Natural killer cell (primary cell): ENCODE data around the gene DNMT3L. TPM values are rescaled to one million over a fixed set of nuclear protein-coding genes. Genes with fewer than 3 reads are reported as not detected.

Source experiments
- ATAC-seq, 3 donors: fragments of 150-1000 bp in 2 of 3; fragments of 200-7000 bp in 1 of 3; cut with Tn5 transposase; 1 replicate in 1 of 3; 2 replicates in 2 of 3; pipeline ENCODE4 v1.10.0; 2021; ENCODE audit warnings: mild to moderate bottlenecking in 2 of 3, moderate library complexity in 2 of 3
- DNase-seq, 2 donors: peaks; one replicate each; pipeline versions ENCODE4 v3.0.0 to v3.0.0-alpha.2; 2013 to 2021; ENCODE audit warnings: mixed read lengths in 1 of 2
- H3K27ac ChIP-seq: one replicate; pipeline ENCODE4 v1.5.1; 2013; ENCODE audit warnings: mild to moderate bottlenecking, low read length
- H3K27me3 ChIP-seq: one replicate; pipeline ENCODE4 v1.6.1; 2013; ENCODE audit warnings: low read length; ENCODE audit not compliant: control insufficient read depth, insufficient read depth
- H3K36me3 ChIP-seq: one replicate; pipeline ENCODE4 v1.6.1; 2013; ENCODE audit warnings: low read length; ENCODE audit not compliant: control insufficient read depth, insufficient read depth
- H3K4me1 ChIP-seq: one replicate; pipeline ENCODE4 v1.6.1; 2013; ENCODE audit warnings: low read length; ENCODE audit not compliant: control insufficient read depth, insufficient read depth
- H3K4me3 ChIP-seq: one replicate; pipeline ENCODE4 v1.5.1; 2013; ENCODE audit warnings: low read length
- H3K9me3 ChIP-seq: one replicate; pipeline ENCODE4 v1.6.1; 2013; ENCODE audit warnings: low read length; ENCODE audit not compliant: control insufficient read depth, insufficient read depth
- H3K27ac Mint-ChIP-seq, 2 donors: one replicate each; pipeline ENCODE4 v1.8.0; 2022; ENCODE audit warnings: mild to moderate bottlenecking in 2 of 2, mixed read lengths in 2 of 2, moderate library complexity in 1 of 2
- H3K27me3 Mint-ChIP-seq, 2 donors: one replicate each; pipeline ENCODE4 v1.8.0; 2022; ENCODE audit warnings: low read depth in 2 of 2, mixed read lengths in 2 of 2
- H3K36me3 Mint-ChIP-seq: one replicate; pipeline ENCODE4 v1.8.0; 2022; ENCODE audit warnings: mixed read lengths
- H3K4me1 Mint-ChIP-seq, 2 donors: one replicate each; pipeline ENCODE4 v1.8.0; 2022; ENCODE audit warnings: mixed read lengths in 2 of 2
- H3K4me3 Mint-ChIP-seq: one replicate; pipeline ENCODE4 v1.8.0; 2022; ENCODE audit warnings: mild to moderate bottlenecking, moderate library complexity, mixed read lengths
- H3K9me3 Mint-ChIP-seq, 2 donors: one replicate each; pipeline ENCODE4 v1.8.0; 2022; ENCODE audit warnings: mixed read lengths in 2 of 2
- CTCF ChIP-seq: fragments of 200-600 bp; IDR thresholded peaks from one replicate; pipeline ENCODE4 v1.8.0; 2022; ENCODE audit warnings: antibody characterized with exemption
- WGBS: methylation state at CpG from one replicate; pipeline ENCODE4 v1.1.7; 2013; ENCODE audit warnings: missing lambda C conversion rate; ENCODE audit not compliant: insufficient coverage; 5-methylcytosine and 5-hydroxymethylcytosine counted together
- intact Hi-C: fragments of 100-400 bp; cut with micrococcal nuclease; formaldehyde crosslinking; loops from one replicate; pipeline ENCODE4 v1.14.2; 2022
- total RNA-seq, 4 donors: library from RNA; stranded (reverse); fragments of 120-200 nt in 1 of 4; gene quantifications; one replicate each; pipeline versions ENCODE4 v1.2.3 to v1.2.4, GENCODE V29; 2013 to 2022

The DNMT3L gene
- total RNA-seq, 3 donors from 2014 or later (not counting 1 experiment from before 2014, with no cell fraction given) = not detected

GRCh38 chr21:44299458-44300261 lies 38.0 kb upstream of the DNMT3L start, which contains the start of gene PFKL:
Gene PFKL (plus strand): TSS chr21:44300053. CDS start chr21:44300106, 53 bp downstream.
- ATAC-seq (peak; percentile 67 to 86 (median 75)), DNase-seq (peak; percentile 53 to 69)
- peaks cover 11 to 48% of the 10 kb centered on the region in 2 donors for H3K4me1 Mint-ChIP-seq
- TF ChIP-seq CTCF = no peak
- Histone ChIP-seq H3K27ac (peak within 1 kb of the TSS; percentile 77), H3K36me3 (no peaks in the 10 kb centered on the region), H3K4me1 (peaks cover 57% of the 10 kb centered on the region), H3K27me3 (no peaks in the 10 kb centered on the region), H3K9me3 (no peaks in the 10 kb centered on the region), H3K4me3 (peak within 1 kb of the TSS; percentile 47)
- H3K27me3 Mint-ChIP-seq = no peaks in the 10 kb centered on the region
- WGBS = under 1% methylated on average over 94 of the region's 94 CpGs
- H3K9me3 Mint-ChIP-seq = no peaks in the 10 kb centered on the region
- H3K36me3 Mint-ChIP-seq = no peaks in the 10 kb centered on the region
- peak within 1 kb of the TSS; percentile 31 to 73 for H3K27ac Mint-ChIP-seq
- intact Hi-C loops = no loop called here
- peak within 1 kb of the TSS; percentile 78 for H3K4me3 Mint-ChIP-seq

GRCh38 chr21:44299085-44299457 lies 37.4 kb upstream of the DNMT3L start:
- intact Hi-C loops = no loop called here
- no peaks in the 10 kb centered on the region for H3K9me3 ChIP-seq
- TF ChIP-seq CTCF = no peak
- no peak for ATAC-seq
- peak overlapping the region; percentile 77 for H3K27ac ChIP-seq
- 10% methylated on average over 6 of the region's 10 CpGs for WGBS
- peaks cover 62% of the 10 kb centered on the region for H3K4me1 ChIP-seq
- peaks cover 11 to 48% of the 10 kb centered on the region in 2 donors for H3K4me1 Mint-ChIP-seq
- no peaks in the 10 kb centered on the region for H3K36me3 ChIP-seq
- no peaks in the 10 kb centered on the region for H3K36me3 Mint-ChIP-seq
- H3K9me3 Mint-ChIP-seq = no peaks in the 10 kb centered on the region
- peak overlapping the region; percentile 31 to 73 for H3K27ac Mint-ChIP-seq
- DNase-seq = peak in 1 of 2 donors; percentile 52
- no peaks in the 10 kb centered on the region for H3K27me3 ChIP-seq
- no peaks in the 10 kb centered on the region for H3K27me3 Mint-ChIP-seq
- H3K4me3 Mint-ChIP-seq = peak overlapping the region; percentile 78
- H3K4me3 ChIP-seq = peak overlapping the region; percentile 26

- Mint-ChIP-seq H3K36me3 (no peaks in the 10 kb centered on the region), H3K4me3 (peak overlapping the region; percentile 78), H3K9me3 (no peaks in the 10 kb centered on the region), H3K27ac (peak overlapping the region; percentile 38 to 73), H3K4me1 (peaks cover 11 to 44% of the 10 kb centered on the region in 2 donors), H3K27me3 (no peaks in the 10 kb centered on the region)
- H3K27ac ChIP-seq = peak overlapping the region; percentile 24
- H3K9me3 ChIP-seq = no peaks in the 10 kb centered on the region
- WGBS = 96% methylated on average over 1 of the region's 2 CpGs
- H3K4me1 ChIP-seq = peaks cover 67% of the 10 kb centered on the region
- H3K4me3 ChIP-seq = no peak overlapping the region
- DNase-seq = peak in 1 of 2 donors; percentile 46
- intact Hi-C loops = no loop called here
- H3K27me3 ChIP-seq = no peaks in the 10 kb centered on the region
- no peak for ATAC-seq
- TF ChIP-seq CTCF = no peak
- no peaks in the 10 kb centered on the region for H3K36me3 ChIP-seq
These were observed 36.6 kb upstream of the DNMT3L start for GRCh38 chr21:44298301-44298700.
